ENCODE data around the gene CROCC. TPM values are rescaled to one million over a fixed set of nuclear protein-coding genes. Genes with fewer than 3 reads are reported as not detected.
"Not testable (repeated sequence)": the region's sequence is repeated elsewhere in the genome, so short reads cannot be mapped to it uniquely, and the experiment has no call there.

CROCC gene
- total and polyA plus RNA-seq, 4 donors, result 10.5 to 68.7 (median 26.4) TPM

DNA sequence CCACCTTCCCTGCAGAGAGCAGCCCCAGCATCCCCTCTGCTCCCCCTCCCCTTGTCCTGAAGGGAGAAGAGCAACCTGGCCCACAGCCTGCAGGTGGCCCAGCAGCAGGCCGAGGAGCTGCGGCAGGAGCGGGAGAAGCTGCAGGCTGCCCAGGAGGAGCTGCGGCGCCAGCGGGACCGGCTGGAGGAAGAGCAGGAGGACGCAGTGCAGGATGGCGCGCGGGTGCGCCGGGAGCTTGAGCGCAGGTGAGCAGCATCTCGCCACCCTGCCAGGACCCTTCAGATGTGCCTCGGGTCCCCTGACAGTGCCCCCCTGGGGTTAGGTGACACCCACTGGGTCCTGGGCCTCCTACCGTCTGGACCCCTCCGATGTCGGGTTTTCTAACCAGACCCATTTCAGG, 22.3 kb downstream of the CROCC start:
- intact Hi-C loops (cut with DNase I), result no loop called here
- Histone ChIP-seq H3K9me3 (ENCODE audit: control insufficient read depth, low read length) (no peaks in the 10 kb centered on the region), H3K36me3 (ENCODE audit: control insufficient read depth in 1 of 2, insufficient read depth in 2 of 2, low read length in 1 of 2) (peaks cover 0 to 2% of the 10 kb centered on the region in 2 donors), H3K27ac (ENCODE audit: low read depth in 1 of 2, low read length in 2 of 2) (no peak overlapping the region), H3K4me3 (ENCODE audit: low read length in 2 of 2) (no peak overlapping the region), H3K4me1 (ENCODE audit: control insufficient read depth in 1 of 2, insufficient read depth in 2 of 2, low read length in 2 of 2) (no peaks in the 10 kb centered on the region), H3K27me3 (ENCODE audit: control insufficient read depth in 1 of 2, insufficient read depth in 2 of 2, low read length in 1 of 2) (no peaks in the 10 kb centered on the region)
- DNase-seq (no peak), ATAC-seq (ENCODE audit: low FRiP score) (no peak)
- WGBS, 2 donors, result 93% methylated on average over 19 of the region's 19 CpGs

DNA sequence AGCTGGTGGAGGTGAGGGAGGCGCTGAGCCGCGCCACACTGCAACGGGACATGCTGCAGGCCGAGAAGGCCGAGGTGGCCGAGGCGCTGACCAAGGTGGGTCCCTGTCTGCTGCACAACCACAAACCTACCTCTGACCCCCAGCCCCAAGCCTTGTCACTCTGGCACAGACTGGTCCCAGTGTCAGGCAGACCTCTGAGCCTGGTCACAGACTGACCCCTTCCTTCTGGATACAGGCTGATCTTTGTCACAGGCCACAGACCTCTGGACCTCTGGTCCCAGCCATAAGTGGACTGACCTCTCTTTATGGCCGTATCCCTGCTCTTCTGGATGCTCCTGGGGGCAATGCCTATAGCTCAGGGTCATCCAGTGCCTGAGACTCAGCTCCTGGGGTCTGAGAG, 23.8 kb downstream of the CROCC start:
- 91 to 100% methylated on average over 8 to 9 of the region's 9 CpGs for WGBS, 2 donors
- not testable (repeated sequence) for H3K36me3 ChIP-seq (ENCODE audit: control insufficient read depth in 1 of 2, insufficient read depth in 2 of 2, low read length in 1 of 2)
- ATAC-seq (ENCODE audit: low FRiP score), result peak; percentile 60

DNA sequence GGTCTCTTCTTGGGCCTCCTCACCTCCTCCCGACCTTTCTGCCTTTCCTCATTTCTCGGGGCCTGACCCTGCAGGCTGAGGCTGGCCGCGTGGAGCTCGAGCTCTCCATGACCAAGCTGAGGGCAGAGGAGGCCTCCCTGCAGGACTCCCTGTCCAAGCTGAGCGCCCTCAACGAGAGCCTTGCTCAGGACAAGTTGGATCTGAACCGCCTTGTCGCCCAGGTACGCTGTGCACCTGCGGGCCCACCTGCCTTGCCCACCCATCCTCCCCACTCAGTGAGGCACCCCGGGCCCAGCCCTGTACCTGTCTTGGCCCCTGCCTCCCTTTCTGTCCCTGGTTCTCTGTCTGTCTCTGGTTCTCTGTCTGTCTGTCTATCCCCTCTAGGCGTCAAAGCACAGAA, 24.5 kb downstream of the CROCC start:
- ATAC-seq (ENCODE audit: low FRiP score); H3K27ac ChIP-seq (ENCODE audit: low read depth in 1 of 2, low read length in 2 of 2); H3K36me3 ChIP-seq (ENCODE audit: control insufficient read depth in 1 of 2, insufficient read depth in 2 of 2, low read length in 1 of 2); H3K4me3 ChIP-seq (ENCODE audit: low read length in 2 of 2); H3K9me3 ChIP-seq (ENCODE audit: control insufficient read depth, low read length); H3K27me3 ChIP-seq (ENCODE audit: control insufficient read depth in 1 of 2, insufficient read depth in 2 of 2, low read length in 1 of 2); DNase-seq; H3K4me1 ChIP-seq (ENCODE audit: control insufficient read depth in 1 of 2, insufficient read depth in 2 of 2, low read length in 2 of 2): not testable (repeated sequence)
- 87 to 91% methylated on average over 9 to 13 of the region's 13 CpGs for WGBS, 2 donors
- intact Hi-C loops (cut with DNase I), result loop anchor here in 1 of 2 donors (5.0 kb wide), 1 partner anchor 324 kb away; no protein-coding TSS in a partner anchor

More for the DNA sequence above, 23.8 kb downstream of the CROCC start:
- intact Hi-C loops (cut with DNase I), result loop anchor here in 1 of 2 donors (5.0 kb wide), 1 partner anchor 323 kb away; no protein-coding TSS in a partner anchor
- not testable (repeated sequence) for H3K4me3 ChIP-seq (ENCODE audit: low read length in 2 of 2); H3K9me3 ChIP-seq (ENCODE audit: control insufficient read depth, low read length); DNase-seq; H3K27me3 ChIP-seq (ENCODE audit: control insufficient read depth in 1 of 2, insufficient read depth in 2 of 2, low read length in 1 of 2); H3K4me1 ChIP-seq (ENCODE audit: control insufficient read depth in 1 of 2, insufficient read depth in 2 of 2, low read length in 2 of 2); H3K27ac ChIP-seq (ENCODE audit: low read depth in 1 of 2, low read length in 2 of 2)

DNA sequence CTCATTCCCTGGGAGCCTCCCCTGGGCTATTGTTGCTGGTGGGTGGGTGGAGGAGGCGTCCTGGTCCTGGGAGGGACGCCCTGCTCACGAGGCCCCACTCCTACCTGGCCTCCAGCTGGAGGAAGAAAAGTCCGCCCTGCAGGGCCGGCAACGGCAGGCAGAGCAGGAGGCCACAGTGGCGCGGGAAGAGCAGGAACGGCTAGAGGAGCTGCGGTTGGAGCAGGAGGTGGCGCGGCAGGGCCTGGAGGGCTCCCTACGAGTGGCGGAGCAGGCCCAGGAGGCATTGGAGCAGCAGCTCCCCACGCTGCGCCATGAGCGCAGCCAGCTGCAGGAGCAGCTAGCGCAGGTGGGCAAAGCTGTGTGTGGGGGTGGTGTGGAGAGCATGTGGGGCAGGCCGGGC, 24.9 kb downstream of the CROCC start:
- intact Hi-C loops (cut with DNase I), result loop anchor here in 1 of 2 donors (5.0 kb wide), 1 partner anchor 324 kb away; no protein-coding TSS in a partner anchor
- ATAC-seq (ENCODE audit: low FRiP score), result no peak

DNA sequence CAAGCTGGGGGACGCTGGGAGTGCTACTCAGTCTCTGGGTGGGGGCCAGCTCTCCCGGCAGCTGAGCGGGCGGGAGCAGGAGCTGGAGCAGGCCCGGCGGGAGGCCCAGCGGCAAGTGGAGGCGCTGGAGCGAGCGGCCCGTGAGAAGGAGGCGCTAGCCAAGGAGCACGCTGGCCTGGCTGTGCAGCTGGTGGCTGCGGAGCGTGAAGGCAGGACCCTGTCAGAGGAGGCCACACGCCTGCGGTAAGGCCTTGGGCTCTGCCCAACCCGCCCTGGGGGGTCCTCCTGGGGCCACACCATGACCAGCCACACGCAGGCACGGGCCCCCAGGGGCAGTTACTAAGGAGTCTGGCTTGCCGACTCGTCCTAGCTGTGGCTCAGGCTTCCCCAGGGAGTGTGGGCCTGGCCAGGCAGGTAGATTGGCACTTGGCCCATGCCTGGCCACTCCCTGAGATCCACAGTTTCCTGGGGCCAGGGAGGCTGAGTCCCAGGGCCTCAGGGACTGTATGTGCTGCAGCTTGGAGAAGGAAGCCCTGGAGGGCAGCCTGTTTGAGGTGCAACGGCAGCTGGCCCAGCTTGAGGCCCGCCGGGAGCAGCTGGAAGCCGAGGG, 26.7 kb downstream of the CROCC start:
- not testable (repeated sequence) for H3K4me3 ChIP-seq (ENCODE audit: low read length in 2 of 2); H3K4me1 ChIP-seq (ENCODE audit: control insufficient read depth in 1 of 2, insufficient read depth in 2 of 2, low read length in 2 of 2); H3K9me3 ChIP-seq (ENCODE audit: control insufficient read depth, low read length); H3K27me3 ChIP-seq (ENCODE audit: control insufficient read depth in 1 of 2, insufficient read depth in 2 of 2, low read length in 1 of 2); H3K36me3 ChIP-seq (ENCODE audit: control insufficient read depth in 1 of 2, insufficient read depth in 2 of 2, low read length in 1 of 2); ATAC-seq (ENCODE audit: low FRiP score); H3K27ac ChIP-seq (ENCODE audit: low read depth in 1 of 2, low read length in 2 of 2); DNase-seq
- WGBS, 2 donors, result 86 to 91% methylated on average over 26 of the region's 26 CpGs
- intact Hi-C loops (cut with DNase I), result loop anchor here in 1 of 2 donors (5.0 kb wide), 1 partner anchor 326 kb away; no protein-coding TSS in a partner anchor

More for the DNA sequence above, 24.9 kb downstream of the CROCC start:
- DNase-seq, result no peak
- peaks cover 0 to 2% of the 10 kb centered on the region in 2 donors for H3K36me3 ChIP-seq (ENCODE audit: control insufficient read depth in 1 of 2, insufficient read depth in 2 of 2, low read length in 1 of 2)
- H3K27me3 ChIP-seq (ENCODE audit: control insufficient read depth in 1 of 2, insufficient read depth in 2 of 2, low read length in 1 of 2), result no peaks in the 10 kb centered on the region
- no peaks in the 10 kb centered on the region for H3K9me3 ChIP-seq (ENCODE audit: control insufficient read depth, low read length)
- H3K27ac ChIP-seq (ENCODE audit: low read depth in 1 of 2, low read length in 2 of 2), result no peak overlapping the region
- 90 to 93% methylated on average over 19 of the region's 19 CpGs for WGBS, 2 donors
- H3K4me1 ChIP-seq (ENCODE audit: control insufficient read depth in 1 of 2, insufficient read depth in 2 of 2, low read length in 2 of 2), result no peaks in the 10 kb centered on the region
- no peak overlapping the region for H3K4me3 ChIP-seq (ENCODE audit: low read length in 2 of 2)

DNA sequence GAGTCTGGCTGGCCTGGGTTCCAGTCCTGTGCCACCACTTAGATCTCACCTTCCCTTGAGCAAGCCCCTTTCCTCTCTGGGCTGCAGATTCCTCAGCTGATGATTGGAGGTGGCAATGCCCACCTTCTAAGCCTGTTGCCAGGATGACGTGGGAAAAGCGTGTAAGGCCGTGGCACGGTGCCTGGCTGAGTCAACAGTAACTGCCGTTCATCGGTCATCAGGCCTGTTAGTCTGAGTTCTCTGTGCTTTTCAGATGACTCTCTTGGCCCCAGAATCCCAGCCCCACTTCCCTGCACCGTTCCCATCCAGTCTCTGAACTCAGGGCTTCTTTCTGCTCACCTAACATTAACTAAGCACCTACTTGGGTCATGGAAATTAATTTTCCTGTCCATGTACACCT, 27.3 kb downstream of the CROCC start:
- ATAC-seq (ENCODE audit: low FRiP score); H3K27ac ChIP-seq (ENCODE audit: low read depth in 1 of 2, low read length in 2 of 2); H3K9me3 ChIP-seq (ENCODE audit: control insufficient read depth, low read length); H3K27me3 ChIP-seq (ENCODE audit: control insufficient read depth in 1 of 2, insufficient read depth in 2 of 2, low read length in 1 of 2); H3K36me3 ChIP-seq (ENCODE audit: control insufficient read depth in 1 of 2, insufficient read depth in 2 of 2, low read length in 1 of 2); DNase-seq; H3K4me1 ChIP-seq (ENCODE audit: control insufficient read depth in 1 of 2, insufficient read depth in 2 of 2, low read length in 2 of 2); H3K4me3 ChIP-seq (ENCODE audit: low read length in 2 of 2): not testable (repeated sequence)
- WGBS, 2 donors, result 10 to 15% methylated on average over 7 of the region's 7 CpGs
- intact Hi-C loops (cut with DNase I), result loop anchor here in 1 of 2 donors (5.0 kb wide), 1 partner anchor 327 kb away; no protein-coding TSS in a partner anchor

DNA sequence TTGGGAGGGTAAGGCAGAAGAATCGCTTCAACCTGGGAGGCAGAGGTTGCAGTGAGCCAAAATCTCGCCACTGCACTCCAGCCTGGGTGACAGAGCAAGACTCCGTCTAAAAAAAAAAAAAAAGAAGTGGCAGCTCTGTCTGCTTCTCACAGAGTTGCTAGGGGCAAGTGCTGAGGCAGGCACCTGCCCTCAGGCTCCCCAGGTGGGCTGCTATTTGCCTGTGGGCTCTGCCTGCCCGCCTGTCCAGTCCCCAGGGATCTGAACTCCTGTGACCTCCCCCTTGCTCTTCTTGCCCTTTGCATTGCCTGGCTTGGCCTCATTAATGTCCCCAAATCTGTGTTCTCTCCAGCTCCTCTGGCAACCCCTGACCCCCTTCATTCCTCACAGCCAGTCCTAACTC, 30.6 kb downstream of the CROCC start:
- H3K4me3 ChIP-seq (ENCODE audit: low read length in 2 of 2); H3K4me1 ChIP-seq (ENCODE audit: control insufficient read depth in 1 of 2, insufficient read depth in 2 of 2, low read length in 2 of 2); H3K27ac ChIP-seq (ENCODE audit: low read depth in 1 of 2, low read length in 2 of 2); H3K36me3 ChIP-seq (ENCODE audit: control insufficient read depth in 1 of 2, insufficient read depth in 2 of 2, low read length in 1 of 2); H3K27me3 ChIP-seq (ENCODE audit: control insufficient read depth in 1 of 2, insufficient read depth in 2 of 2, low read length in 1 of 2); H3K9me3 ChIP-seq (ENCODE audit: control insufficient read depth, low read length); ATAC-seq (ENCODE audit: low FRiP score); DNase-seq: not testable (repeated sequence)
- WGBS, 2 donors, result 87 to 96% methylated on average over 4 of the region's 4 CpGs
- intact Hi-C loops (cut with DNase I), result loop anchor here in 1 of 2 donors (10.0 kb wide), 1 partner anchor 282 kb away; no protein-coding TSS in a partner anchor

DNA sequence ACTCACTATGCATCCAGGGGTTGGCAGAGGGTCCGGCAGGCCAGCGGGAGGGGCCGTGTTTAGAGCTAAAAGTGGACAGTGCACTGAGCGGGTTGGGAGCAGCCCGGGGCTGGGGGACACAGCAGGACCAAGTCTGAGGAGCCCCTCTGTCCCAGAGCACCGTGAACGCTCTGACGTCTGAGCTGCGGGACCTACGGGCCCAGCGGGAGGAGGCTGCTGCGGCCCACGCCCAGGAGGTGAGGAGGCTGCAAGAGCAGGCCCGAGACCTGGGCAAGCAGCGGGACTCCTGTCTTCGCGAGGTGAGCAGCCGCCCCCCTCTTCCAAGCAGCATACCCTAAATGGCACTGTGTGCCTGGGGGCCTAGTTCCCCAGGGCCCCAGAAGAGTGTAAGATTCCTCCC, 32.8 kb downstream of the CROCC start:
- Histone ChIP-seq H3K36me3 (ENCODE audit: control insufficient read depth in 1 of 2, insufficient read depth in 2 of 2, low read length in 1 of 2) (no peaks in the 10 kb centered on the region), H3K9me3 (ENCODE audit: control insufficient read depth, low read length) (no peaks in the 10 kb centered on the region), H3K27me3 (ENCODE audit: control insufficient read depth in 1 of 2, insufficient read depth in 2 of 2, low read length in 1 of 2) (no peaks in the 10 kb centered on the region), H3K4me3 (ENCODE audit: low read length in 2 of 2) (no peak overlapping the region), H3K27ac (ENCODE audit: low read depth in 1 of 2, low read length in 2 of 2) (no peak overlapping the region), H3K4me1 (ENCODE audit: control insufficient read depth in 1 of 2, insufficient read depth in 2 of 2, low read length in 2 of 2) (no peaks in the 10 kb centered on the region)
- WGBS, 2 donors, result 93 to 94% methylated on average over 18 of the region's 18 CpGs
- ATAC-seq (ENCODE audit: low FRiP score) (no peak), DNase-seq (no peak)
- intact Hi-C loops (cut with DNase I), result loop anchor here in 1 of 2 donors (10.0 kb wide), 1 partner anchor 280 kb away; no protein-coding TSS in a partner anchor

DNA sequence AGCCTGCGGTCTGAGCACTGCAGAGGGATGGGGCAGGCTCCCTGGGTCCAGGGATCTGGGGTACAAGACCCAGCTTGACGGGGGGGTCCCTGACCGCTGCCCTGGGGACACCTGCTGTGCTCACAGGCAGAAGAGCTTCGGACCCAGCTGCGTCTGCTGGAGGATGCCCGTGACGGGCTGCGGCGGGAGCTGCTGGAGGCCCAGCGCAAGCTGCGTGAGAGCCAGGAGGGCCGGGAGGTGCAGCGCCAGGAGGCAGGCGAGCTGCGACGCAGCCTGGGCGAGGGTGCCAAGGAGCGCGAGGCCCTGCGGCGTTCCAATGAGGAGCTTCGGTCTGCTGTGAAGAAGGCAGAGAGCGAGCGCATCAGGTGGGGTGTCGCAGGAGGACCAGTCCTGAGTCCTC, 33.5 kb downstream of the CROCC start:
- 96% methylated on average over 25 of the region's 25 CpGs for WGBS, 2 donors
- intact Hi-C loops (cut with DNase I), result loop anchor here in 1 of 2 donors (10.0 kb wide), 1 partner anchor 280 kb away; no protein-coding TSS in a partner anchor
- no peaks in the 10 kb centered on the region for H3K4me1 ChIP-seq (ENCODE audit: control insufficient read depth in 1 of 2, insufficient read depth in 2 of 2, low read length in 2 of 2)
- H3K36me3 ChIP-seq (ENCODE audit: control insufficient read depth in 1 of 2, insufficient read depth in 2 of 2, low read length in 1 of 2), result no peaks in the 10 kb centered on the region
- no peak overlapping the region for H3K27ac ChIP-seq (ENCODE audit: low read depth in 1 of 2, low read length in 2 of 2)
- DNase-seq, result no peak
- H3K27me3 ChIP-seq (ENCODE audit: control insufficient read depth in 1 of 2, insufficient read depth in 2 of 2, low read length in 1 of 2), result no peaks in the 10 kb centered on the region
- no peak for ATAC-seq (ENCODE audit: low FRiP score)
- H3K4me3 ChIP-seq (ENCODE audit: low read length in 2 of 2), result no peak overlapping the region
- no peaks in the 10 kb centered on the region for H3K9me3 ChIP-seq (ENCODE audit: control insufficient read depth, low read length)
